Vagina (tissue), 2 donors: Measurements from ENCODE around the gene PARP9. TPM values are rescaled to one million over a fixed set of nuclear protein-coding genes. Genes with fewer than 3 reads are reported as not detected.

Experiments
- DNase-seq, 2 donors: peaks; one replicate each; pipeline ENCODE4 v3.0.0-alpha.2; 2017; ENCODE audit errors: extremely low spot score in 2 of 2
- H3K27ac ChIP-seq: fragments of 200-600 bp; sonication (generic); one replicate; pipeline ENCODE4 v1.5.1; 2019
- H3K27me3 ChIP-seq: fragments of 200-600 bp; sonication (generic); one replicate; pipeline ENCODE4 v1.5.1; 2019
- H3K36me3 ChIP-seq, 2 donors: fragments of 200-600 bp; sonication (generic); one replicate each; pipeline ENCODE4 v1.5.1; 2017 to 2019
- H3K4me1 ChIP-seq: fragments of 200-600 bp; sonication (generic); one replicate; pipeline ENCODE4 v1.5.1; 2019
- H3K4me3 ChIP-seq, 2 donors: fragments of 200-600 bp; sonication (generic); 1 replicate in 1 of 2; 2 replicates in 1 of 2; pipeline ENCODE4 v1.5.1; 2016 to 2019
- H3K9me3 ChIP-seq: fragments of 200-600 bp; sonication (generic); one replicate; pipeline ENCODE4 v1.5.1; 2019
- POLR2A ChIP-seq, 2 donors: fragments of 450-650 bp; IDR thresholded peaks; one replicate each; pipeline ENCODE4 v1.6.1; 2017; ENCODE audit warnings: antibody characterized with exemption in 2 of 2, mild to moderate bottlenecking in 2 of 2, moderate library complexity in 2 of 2
- POLR2AphosphoS5 ChIP-seq, 2 donors: sonication (generic); formaldehyde crosslinking; IDR thresholded peaks; one replicate each; pipeline ENCODE4 v1.9.0; 2017; ENCODE audit warnings: antibody characterized with exemption in 2 of 2, mild to moderate bottlenecking in 2 of 2, low read depth in 1 of 2; ENCODE audit not compliant: insufficient read depth in 1 of 2
- intact Hi-C: fragments of 100-400 bp; cut with DNase I; formaldehyde crosslinking; loops from one replicate; pipeline ENCODE4 v1.15.1; 2023
- total RNA-seq: library from RNA; depleted of rRNA; stranded (reverse); fragments of >200 nt; gene quantifications from one replicate; pipeline ENCODE4 v1.2.3, GENCODE V29; 2016
- TF ChIP-seq, protein P1 (sequence below), 3 experiments: fragments of 450-650 bp in 2 of 3; fragments of 200-600 bp in 1 of 3; sonication (generic) in 1 of 3; IDR thresholded peaks; one replicate each; pipeline ENCODE4 v1.5.1; 2017 to 2019; ENCODE audit warnings: antibody characterized with exemption in 3 of 3, mild to moderate bottlenecking in 2 of 3, moderate library complexity in 2 of 3

The PARP9 gene
- total RNA-seq, 1 donor from 2014 or later: 19.4 TPM

DNA sequence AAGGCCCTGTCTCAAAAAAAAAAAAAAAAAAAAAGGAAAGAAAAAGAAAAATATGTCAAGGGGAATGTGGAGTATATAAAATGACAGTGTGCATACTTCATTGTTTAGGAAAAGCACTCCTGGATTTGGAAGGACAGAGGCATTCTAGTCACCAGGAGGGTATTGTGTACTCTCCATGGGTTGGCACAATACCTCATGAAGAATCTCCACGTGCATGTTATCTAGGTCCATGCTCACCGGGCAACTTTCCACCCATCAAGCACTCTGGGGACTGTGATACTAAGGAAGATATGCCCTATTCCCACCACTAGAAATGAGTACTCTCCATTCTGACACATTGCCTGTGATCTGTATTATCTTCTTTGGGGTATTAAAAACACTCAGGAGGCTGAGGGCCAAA, 33.9 kb downstream of the PARP9 start:
- intact Hi-C loops: no loop called here
- Histone ChIP-seq H3K27ac (no peak overlapping the region), H3K36me3 (peaks cover 2 to 45% of the 10 kb centered on the region in 2 donors), H3K27me3 (no peaks in the 10 kb centered on the region), H3K4me3 (no peak overlapping the region), H3K9me3 (no peaks in the 10 kb centered on the region), H3K4me1 (no peaks in the 10 kb centered on the region)
- DNase-seq: no peak
- TF ChIP-seq POLR2A (IDR thresholded peaks at IDR 0.05): no peak
- no peak for TF ChIP-seq POLR2AphosphoS5 (IDR thresholded peaks at IDR 0.05; ENCODE audit: insufficient read depth in 1 of 2, low read depth in 1 of 2)
- TF ChIP-seq, protein P1, sequence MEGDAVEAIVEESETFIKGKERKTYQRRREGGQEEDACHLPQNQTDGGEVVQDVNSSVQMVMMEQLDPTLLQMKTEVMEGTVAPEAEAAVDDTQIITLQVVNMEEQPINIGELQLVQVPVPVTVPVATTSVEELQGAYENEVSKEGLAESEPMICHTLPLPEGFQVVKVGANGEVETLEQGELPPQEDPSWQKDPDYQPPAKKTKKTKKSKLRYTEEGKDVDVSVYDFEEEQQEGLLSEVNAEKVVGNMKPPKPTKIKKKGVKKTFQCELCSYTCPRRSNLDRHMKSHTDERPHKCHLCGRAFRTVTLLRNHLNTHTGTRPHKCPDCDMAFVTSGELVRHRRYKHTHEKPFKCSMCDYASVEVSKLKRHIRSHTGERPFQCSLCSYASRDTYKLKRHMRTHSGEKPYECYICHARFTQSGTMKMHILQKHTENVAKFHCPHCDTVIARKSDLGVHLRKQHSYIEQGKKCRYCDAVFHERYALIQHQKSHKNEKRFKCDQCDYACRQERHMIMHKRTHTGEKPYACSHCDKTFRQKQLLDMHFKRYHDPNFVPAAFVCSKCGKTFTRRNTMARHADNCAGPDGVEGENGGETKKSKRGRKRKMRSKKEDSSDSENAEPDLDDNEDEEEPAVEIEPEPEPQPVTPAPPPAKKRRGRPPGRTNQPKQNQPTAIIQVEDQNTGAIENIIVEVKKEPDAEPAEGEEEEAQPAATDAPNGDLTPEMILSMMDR (IDR thresholded peaks at IDR 0.05): no peak

DNA sequence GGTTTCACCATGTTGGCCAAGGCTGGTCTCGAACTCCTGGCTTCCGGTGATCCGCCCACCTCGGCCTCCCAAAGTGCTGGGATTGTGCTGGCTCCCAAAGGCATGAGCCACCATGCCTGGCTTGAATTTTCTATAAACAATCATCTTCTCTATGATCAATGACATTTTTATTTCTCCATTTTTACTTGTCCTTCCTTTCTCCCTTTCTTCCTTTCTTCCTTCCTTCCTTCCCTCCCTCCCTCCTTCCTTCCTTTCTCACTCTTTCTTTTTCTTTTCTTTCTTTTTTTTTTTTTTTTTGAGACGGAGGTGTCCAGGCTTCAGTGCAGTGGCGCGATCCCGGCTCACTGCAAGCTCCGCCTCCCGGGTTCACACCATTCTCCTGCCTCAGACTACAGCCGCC, 40.8 kb downstream of the PARP9 start:
- no peak for DNase-seq
- Histone ChIP-seq H3K4me3 (no peak overlapping the region), H3K27me3 (no peaks in the 10 kb centered on the region), H3K27ac (no peak overlapping the region), H3K36me3 (peaks cover 0 to under 1% of the 10 kb centered on the region in 2 donors), H3K4me1 (no peaks in the 10 kb centered on the region), H3K9me3 (no peaks in the 10 kb centered on the region)
- intact Hi-C loops: no loop called here
- TF ChIP-seq, protein P1 (IDR thresholded peaks at IDR 0.05): no peak
- TF ChIP-seq POLR2A (IDR thresholded peaks at IDR 0.05): no peak
- no peak for TF ChIP-seq POLR2AphosphoS5 (IDR thresholded peaks at IDR 0.05; ENCODE audit: insufficient read depth in 1 of 2, low read depth in 1 of 2)

DNA sequence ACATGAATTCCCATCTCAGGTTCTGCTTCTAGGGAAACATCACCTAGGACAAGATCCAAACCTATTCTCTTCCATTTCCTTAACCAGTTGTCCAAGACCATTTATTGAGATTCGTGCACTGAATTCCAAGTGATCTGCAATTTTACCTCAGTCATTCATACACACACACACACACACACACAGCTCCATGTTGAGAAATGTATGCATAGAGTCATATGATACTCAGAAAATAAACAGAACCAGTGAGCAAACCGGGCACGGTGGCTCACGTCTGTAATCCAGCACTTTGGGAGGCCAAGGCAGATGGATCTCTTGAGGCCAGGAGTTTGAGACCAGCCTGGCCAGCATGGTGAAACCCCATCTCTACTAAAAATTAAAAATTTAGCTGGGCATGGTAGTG, 43.2 kb downstream of the PARP9 start:
- Histone ChIP-seq H3K27ac (no peak overlapping the region), H3K4me1 (no peaks in the 10 kb centered on the region), H3K36me3 (no peaks in the 10 kb centered on the region), H3K4me3 (no peak overlapping the region), H3K27me3 (no peaks in the 10 kb centered on the region), H3K9me3 (no peaks in the 10 kb centered on the region)
- no peak for DNase-seq
- TF ChIP-seq POLR2A (IDR thresholded peaks at IDR 0.05): no peak
- intact Hi-C loops: no loop called here

DNA sequence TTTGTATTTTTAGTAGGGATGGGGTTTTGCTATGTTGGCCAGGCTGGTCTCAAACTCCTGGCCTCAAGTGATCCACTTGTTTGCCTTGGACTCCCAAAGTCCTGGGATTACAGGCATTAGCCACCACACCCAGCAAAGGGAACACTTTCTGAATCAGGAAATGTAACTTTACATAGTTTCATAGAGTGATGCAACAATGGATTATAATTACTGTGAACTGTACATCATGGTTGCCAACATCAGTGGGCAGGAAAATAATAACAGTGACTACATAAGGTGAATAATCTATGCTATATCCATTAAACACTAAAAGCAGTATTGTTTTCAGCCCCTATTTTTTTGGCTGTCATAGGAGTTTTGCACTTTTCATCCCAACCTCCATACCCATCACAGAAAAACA, 44.4 kb downstream of the PARP9 start:
- no peak for DNase-seq
- Histone ChIP-seq H3K27me3 (no peaks in the 10 kb centered on the region), H3K27ac (no peak overlapping the region), H3K4me3 (no peak overlapping the region), H3K4me1 (no peaks in the 10 kb centered on the region), H3K9me3 (no peaks in the 10 kb centered on the region), H3K36me3 (no peaks in the 10 kb centered on the region)
- intact Hi-C loops: no loop called here
- peak in 1 of 2 donors; percentile 70 for TF ChIP-seq POLR2AphosphoS5 (IDR thresholded peaks at IDR 0.05; ENCODE audit: insufficient read depth in 1 of 2, low read depth in 1 of 2)
- TF ChIP-seq, protein P1 (IDR thresholded peaks at IDR 0.05): no peak

DNA sequence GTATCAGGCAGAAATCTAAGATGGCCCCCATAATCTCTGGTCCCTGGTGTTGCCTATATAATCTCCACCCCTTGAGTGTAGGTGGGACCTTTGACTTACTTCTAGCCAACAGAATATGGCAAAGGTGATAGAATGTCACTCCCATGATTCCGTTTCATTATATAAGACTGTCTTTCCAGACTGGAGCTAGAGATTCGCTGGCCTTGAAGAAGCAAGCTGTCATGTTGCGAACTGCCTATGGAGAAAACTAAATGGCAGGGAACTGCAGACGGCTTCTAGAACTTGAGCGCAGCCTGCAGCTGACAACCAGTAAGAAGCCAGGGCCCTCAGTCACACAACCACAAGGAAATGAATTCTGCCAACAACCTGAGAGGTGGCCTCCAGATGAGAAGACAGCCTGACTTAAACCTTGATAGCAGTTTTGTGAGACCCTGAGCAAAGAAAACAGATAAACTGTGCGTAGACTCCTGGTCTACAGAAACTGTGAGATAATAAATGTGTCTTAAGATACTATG, 47.2 kb downstream of the PARP9 start:
- no peak overlapping the region for H3K4me3 ChIP-seq
- no peaks in the 10 kb centered on the region for H3K27me3 ChIP-seq
- TF ChIP-seq POLR2AphosphoS5 (IDR thresholded peaks at IDR 0.05; ENCODE audit: insufficient read depth in 1 of 2, low read depth in 1 of 2): no peak
- TF ChIP-seq POLR2A (IDR thresholded peaks at IDR 0.05): no peak
- TF ChIP-seq, protein P1 (IDR thresholded peaks at IDR 0.05): no peak
- H3K36me3 ChIP-seq: no peaks in the 10 kb centered on the region
- no peaks in the 10 kb centered on the region for H3K9me3 ChIP-seq
- no peak for DNase-seq
- no peak overlapping the region for H3K27ac ChIP-seq
- H3K4me1 ChIP-seq: peaks cover 19% of the 10 kb centered on the region
- intact Hi-C loops: no loop called here
